Stimulated activated CD8-positive, alpha-beta memory T cell treated with anti-CD3 and anti-CD28 coated beads, Interleukin-7, amount 100 ng/mL, for 1 hour (primary cell): Measurements from ENCODE around the gene DKKL1.

Source experiments
- DNase-seq, 2 donors: peaks; one replicate each; pipeline ENCODE4 v3.0.0-alpha.2; 2020; ENCODE audit warnings: low read depth in 2 of 2

The DKKL1 gene

DNA sequence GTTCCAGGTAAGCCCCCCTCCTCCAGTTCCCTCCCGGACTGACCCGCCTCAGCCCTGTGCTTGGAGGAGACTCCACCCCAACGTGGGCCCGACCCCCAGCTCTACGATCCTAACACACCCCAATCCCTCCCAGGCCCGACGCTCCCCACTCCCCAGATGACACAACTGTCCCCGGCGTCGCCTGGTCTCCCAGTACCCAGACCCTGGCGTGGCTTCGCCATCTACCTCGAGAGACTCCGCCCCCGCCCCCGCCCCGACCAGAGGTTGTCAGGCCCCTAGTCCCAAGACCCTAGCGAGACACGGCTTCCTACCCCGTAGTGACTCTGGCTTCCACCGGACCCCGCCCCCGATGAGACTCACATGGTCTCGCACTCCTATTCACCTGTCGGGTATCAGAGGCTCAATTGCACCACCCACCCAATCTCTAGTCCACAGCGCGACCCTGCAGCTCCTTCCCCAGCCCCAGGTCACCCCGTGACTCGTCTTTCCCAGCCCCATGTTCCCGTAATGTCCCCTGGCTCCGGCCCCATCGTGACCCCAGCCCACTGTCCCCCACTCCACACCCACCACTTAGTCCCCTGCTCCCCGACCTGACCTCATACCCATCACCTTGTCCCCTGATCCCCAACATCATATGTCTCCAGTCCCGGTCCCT, 25.5 kb upstream of the DKKL1 start:
- DNase-seq: no peak

GRCh38 chr19:49338691-49339300, 24.9 kb upstream of the DKKL1 start:
- no peak for DNase-seq

GRCh38 chr19:49339301-49340068, 24.2 kb upstream of the DKKL1 start:
- DNase-seq: no peak

DNA sequence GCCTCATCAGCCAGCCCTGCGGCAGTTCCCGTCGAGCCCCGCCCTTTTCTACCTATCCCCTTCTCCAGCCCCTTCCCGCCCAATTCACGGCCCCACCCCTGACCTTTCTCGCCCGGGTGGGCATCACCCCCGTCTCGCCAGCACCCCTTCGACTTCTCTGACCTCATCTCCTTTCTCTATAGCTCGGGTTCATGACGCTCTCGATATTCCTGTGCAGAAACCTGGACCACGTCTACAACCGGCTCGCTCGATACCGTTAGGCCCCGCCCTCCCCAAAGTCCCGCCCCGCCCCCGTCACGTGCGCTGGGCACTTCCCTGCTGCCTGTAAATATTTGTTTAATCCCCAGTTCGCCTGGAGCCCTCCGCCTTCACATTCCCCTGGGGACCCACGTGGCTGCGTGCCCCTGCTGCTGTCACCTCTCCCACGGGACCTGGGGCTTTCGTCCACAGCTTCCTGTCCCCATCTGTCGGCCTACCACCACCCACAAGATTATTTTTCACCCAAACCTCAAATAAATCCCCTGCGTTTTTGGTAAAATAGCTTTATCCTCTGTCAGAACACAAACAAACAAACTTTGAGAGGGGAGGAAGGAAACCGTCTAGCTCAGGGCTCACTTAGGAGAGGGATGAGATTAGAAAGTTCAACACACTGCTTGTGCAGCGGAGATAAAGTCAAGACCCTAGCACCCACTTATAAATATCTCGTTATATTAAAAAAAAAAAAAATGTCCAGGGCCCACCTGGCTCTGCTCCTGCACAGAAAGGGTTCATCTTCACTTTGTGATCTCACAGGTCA, 23.4 kb upstream of the DKKL1 start:
- no peak for DNase-seq

GRCh38 chr19:49340865-49341718, 22.6 kb upstream of the DKKL1 start:
- DNase-seq: no peak

DNA sequence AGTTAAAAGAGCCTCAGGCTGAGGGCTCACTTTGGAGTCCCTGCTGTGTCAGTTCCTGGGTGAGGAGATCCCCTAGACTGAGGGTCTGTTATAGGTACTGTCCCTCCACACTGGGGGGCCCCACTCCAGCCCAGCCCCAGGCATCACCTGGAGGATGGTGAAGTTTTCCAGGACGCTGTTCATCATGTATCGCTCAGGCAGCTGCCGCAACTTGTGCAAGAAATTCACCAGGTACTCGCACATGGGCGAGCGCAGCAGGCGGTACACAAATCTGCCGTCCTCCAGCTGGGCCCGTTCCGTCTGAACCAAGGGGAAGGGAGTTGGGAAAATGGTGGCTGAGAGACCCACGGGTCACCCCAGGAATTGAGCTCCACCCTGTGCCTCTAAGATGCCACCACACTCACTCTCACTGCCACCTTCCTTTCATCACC, 21.4 kb upstream of the DKKL1 start:
- DNase-seq: no peak

DNA sequence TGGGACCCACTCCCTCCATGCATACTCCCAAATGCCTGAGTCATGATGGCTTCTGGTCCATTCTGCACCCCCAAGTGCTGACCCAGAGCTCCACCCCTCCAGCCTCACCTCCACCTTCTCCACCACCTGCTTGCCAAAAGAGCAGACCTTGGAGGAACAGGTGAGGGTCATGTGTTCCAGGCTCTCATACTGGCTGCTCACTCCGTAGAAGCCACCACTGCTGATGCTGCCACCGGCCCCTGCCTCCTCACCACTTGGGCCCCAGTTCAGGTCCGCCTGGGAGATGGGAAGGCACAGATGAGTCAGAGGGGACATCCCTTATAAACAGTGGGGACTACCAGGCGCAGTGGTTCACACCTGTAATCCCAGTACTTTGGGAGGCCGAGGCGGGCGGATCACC, 20.6 kb upstream of the DKKL1 start:
- no peak for DNase-seq

- no peak for DNase-seq
These were observed 18.9 kb upstream of the DKKL1 start for GRCh38 chr19:49344505-49345423.

GRCh38 chr19:49347191-49347590, 16.5 kb upstream of the DKKL1 start:
- no peak for DNase-seq

DNA sequence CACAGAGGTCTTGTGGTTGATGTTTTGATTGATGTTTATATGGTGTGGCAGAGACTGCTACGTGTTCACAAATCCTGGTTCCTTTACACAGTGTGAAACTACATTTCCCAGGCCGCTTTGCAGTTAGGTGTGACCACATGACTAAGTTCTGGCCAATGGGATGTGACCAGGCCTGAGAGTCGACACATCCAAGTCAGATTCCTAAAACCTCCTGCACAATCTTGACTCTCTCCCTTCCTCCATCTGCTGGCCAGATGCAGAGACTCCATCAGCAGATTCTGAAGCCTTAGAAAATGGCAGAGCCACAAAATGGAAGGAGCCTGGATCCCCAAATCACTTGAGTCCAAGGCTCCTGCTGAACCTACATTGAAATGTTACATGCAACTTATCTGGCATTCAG, 15.8 kb upstream of the DKKL1 start:
- DNase-seq: no peak

- DNase-seq: no peak
These were observed 15.1 kb upstream of the DKKL1 start for GRCh38 chr19:49348305-49349189.

DNA sequence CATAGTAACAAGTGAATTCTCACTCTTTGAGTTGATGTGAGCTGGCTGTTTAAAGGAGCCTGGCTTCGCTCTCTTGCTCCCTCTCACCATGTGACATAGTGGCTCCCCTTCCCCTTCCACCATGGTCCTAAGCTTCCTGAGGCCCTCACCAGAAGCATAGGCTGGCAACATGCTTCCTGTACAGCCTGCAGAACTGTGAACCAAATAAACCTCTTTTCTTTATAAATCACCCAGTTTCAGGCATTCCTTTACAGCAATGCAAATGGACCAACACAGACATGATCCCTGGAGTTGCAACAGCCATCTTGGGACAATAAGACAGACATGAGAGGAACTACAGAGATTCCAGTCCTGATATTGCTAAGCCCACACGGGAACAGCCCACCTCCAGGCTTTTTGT, 14.1 kb upstream of the DKKL1 start:
- DNase-seq: no peak

GRCh38 chr19:49355909-49356353, 7.7 kb upstream of the DKKL1 start:
- DNase-seq: no peak

GRCh38 chr19:49356382-49356781, 7.3 kb upstream of the DKKL1 start:
- no peak for DNase-seq

GRCh38 chr19:49357186-49357585, 6.5 kb upstream of the DKKL1 start:
- no peak for DNase-seq

DNA sequence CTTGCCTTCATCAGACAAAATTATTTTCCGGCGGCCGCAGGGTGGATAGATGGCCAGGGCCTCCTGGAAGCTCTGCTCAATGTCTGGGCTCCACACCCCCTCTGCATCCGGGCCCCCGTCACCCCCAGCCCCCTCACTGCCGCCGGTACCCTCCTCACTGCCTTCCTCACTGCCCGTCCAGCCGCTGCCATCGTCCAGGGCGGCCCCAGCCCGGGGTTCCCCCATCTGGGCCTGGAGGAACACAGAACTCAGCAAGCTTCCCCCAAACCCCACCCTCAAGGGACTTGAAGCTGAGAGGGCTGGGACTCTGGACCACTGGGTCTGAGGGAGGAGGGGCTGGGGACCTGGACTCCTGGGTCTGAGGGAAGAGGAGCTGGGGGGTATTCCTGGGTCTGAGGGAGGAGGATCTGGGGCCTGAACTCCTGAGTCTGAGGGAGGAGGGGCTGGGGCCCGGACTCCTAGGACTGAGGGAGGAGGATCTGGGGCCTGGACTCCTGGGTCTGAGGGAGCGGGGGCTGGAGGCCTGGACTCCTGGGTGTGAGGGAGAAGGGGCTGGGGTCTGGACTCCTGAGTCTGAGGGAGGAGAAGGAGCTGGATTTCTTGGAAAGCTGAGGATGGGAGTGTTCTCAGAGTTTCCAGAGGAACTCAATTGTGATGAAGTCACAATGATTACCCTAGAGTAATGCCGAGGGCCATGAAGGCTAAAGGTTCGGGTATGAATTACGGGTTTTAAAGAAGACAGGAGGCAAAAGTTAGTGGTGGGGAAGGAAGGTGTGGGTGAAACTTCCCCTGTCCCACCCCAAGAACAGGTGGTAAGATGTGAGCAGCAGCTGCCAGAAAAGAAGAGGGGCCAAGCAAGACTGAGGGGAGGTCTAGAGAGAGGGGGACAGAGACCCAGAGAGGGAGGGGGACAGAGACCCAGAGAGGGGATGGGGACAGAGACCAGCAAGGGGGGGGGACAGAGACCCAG, 3.5 kb upstream of the DKKL1 start:
- DNase-seq: no peak

- no peak for DNase-seq
These were observed 2.1 kb upstream of the DKKL1 start for GRCh38 chr19:49361438-49362047.
